Left lung (tissue), 10 donors: ENCODE results near the gene C10orf67. TPM values are rescaled to one million over a fixed set of nuclear protein-coding genes. Genes with fewer than 3 reads are reported as not detected.

Experiments
- ATAC-seq: fragments of 200-7000 bp; cut with Tn5 transposase; one replicate; pipeline ENCODE4 v1.9.1; 2020; ENCODE audit warnings: moderate library complexity
- DNase-seq, 4 donors: peaks; one replicate each; pipeline ENCODE4 v3.0.0-alpha.2; 2013 to 2020
- H3K27ac ChIP-seq, 2 donors: fragments of 200-600 bp; sonication (generic) in 1 of 2; one replicate each; pipeline versions ENCODE4 v1.5.0 to v1.8.0; 2020 to 2021
- H3K27me3 ChIP-seq, 2 donors: fragments of 200-600 bp; sonication (generic) in 1 of 2; one replicate each; pipeline versions ENCODE4 v1.5.0 to v1.8.0; 2020 to 2021
- H3K36me3 ChIP-seq, 2 donors: fragments of 200-600 bp; sonication (generic) in 1 of 2; one replicate each; pipeline versions ENCODE4 v1.5.0 to v1.8.0; 2020 to 2021
- H3K4me1 ChIP-seq, 2 donors: fragments of 200-600 bp; one replicate each; pipeline ENCODE4 v1.8.0; 2021
- H3K4me3 ChIP-seq, 2 donors: fragments of 200-600 bp; sonication (generic) in 1 of 2; one replicate each; pipeline versions ENCODE4 v1.5.0 to v1.8.0; 2020 to 2021; ENCODE audit warnings: mild to moderate bottlenecking in 1 of 2
- H3K9me3 ChIP-seq, 2 donors: fragments of 200-600 bp; sonication (generic) in 1 of 2; one replicate each; pipeline versions ENCODE4 v1.5.0 to v1.8.0; 2020 to 2021
- intact Hi-C, 2 donors: fragments of 100-400 bp; cut with DNase I; formaldehyde crosslinking; loops; one replicate each; pipeline versions ENCODE4 v1.11.2 to v1.14.2; 2022
- polyA plus RNA-seq, 6 donors: library from polyadenylated mRNA; unstranded; fragments of 120-200 nt; gene quantifications; one replicate each; pipeline ENCODE4 v1.2.1, GENCODE V29; 2013; ENCODE audit not compliant: insufficient read length in 6 of 6
- total RNA-seq, 2 donors: library from RNA; stranded (reverse); fragmentation: NEBNext Ultra II Directional; extraction: Animal tissue kit (Norgen Biotek cat#: 25700); gene quantifications; one replicate each; pipeline ENCODE4 v1.2.1, GENCODE V29; 2021
- TF ChIP-seq, protein P1 (sequence below), 2 donors: fragments of 200-600 bp; sonication (generic) in 1 of 2; IDR thresholded peaks; one replicate each; pipeline versions ENCODE4 v1.5.0 to v1.8.0; 2021; ENCODE audit warnings: antibody characterized with exemption in 2 of 2
- donor health status: DM: no; HTN: yes; CAD: no.
- donor health status: DM: no; HTN: no; CAD: no.

The C10orf67 gene
- total and polyA plus RNA-seq, 8 donors = 0.29 to 0.93 (median 0.53) TPM

DNA sequence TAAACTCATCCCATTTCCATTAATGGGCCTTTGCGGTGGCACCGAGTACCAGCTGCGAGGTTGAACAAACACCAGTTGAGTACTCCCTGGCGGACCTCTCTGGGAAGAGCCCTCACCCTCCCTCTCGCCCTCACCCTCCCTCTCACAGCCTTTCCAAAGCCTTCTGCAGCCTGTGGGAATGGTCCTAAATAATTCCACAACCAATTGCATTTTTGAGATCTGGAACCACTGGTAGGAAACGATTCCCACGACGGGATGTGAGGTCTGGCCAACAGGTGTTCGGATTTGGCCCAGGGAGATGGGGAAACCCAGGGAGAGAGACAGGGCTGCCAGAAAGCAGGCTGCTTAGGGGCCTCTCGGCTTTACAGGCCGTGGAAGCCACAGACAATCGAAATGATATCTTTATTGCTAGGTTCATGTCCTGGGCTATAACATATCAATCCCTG, 147.2 kb downstream of the C10orf67 start:
- no peak for DNase-seq
- Histone ChIP-seq H3K27ac (no peak overlapping the region), H3K27me3 (peaks cover 93 to 100% of the 10 kb centered on the region in 2 donors), H3K9me3 (no peaks in the 10 kb centered on the region), H3K36me3 (no peaks in the 10 kb centered on the region), H3K4me1 (peaks cover 0 to 6% of the 10 kb centered on the region in 2 donors), H3K4me3 (no peak overlapping the region)
- TF ChIP-seq, protein P1, sequence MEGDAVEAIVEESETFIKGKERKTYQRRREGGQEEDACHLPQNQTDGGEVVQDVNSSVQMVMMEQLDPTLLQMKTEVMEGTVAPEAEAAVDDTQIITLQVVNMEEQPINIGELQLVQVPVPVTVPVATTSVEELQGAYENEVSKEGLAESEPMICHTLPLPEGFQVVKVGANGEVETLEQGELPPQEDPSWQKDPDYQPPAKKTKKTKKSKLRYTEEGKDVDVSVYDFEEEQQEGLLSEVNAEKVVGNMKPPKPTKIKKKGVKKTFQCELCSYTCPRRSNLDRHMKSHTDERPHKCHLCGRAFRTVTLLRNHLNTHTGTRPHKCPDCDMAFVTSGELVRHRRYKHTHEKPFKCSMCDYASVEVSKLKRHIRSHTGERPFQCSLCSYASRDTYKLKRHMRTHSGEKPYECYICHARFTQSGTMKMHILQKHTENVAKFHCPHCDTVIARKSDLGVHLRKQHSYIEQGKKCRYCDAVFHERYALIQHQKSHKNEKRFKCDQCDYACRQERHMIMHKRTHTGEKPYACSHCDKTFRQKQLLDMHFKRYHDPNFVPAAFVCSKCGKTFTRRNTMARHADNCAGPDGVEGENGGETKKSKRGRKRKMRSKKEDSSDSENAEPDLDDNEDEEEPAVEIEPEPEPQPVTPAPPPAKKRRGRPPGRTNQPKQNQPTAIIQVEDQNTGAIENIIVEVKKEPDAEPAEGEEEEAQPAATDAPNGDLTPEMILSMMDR (IDR thresholded peaks at IDR 0.05) = no peak
- intact Hi-C loops = no loop called here
- no peak for ATAC-seq

DNA sequence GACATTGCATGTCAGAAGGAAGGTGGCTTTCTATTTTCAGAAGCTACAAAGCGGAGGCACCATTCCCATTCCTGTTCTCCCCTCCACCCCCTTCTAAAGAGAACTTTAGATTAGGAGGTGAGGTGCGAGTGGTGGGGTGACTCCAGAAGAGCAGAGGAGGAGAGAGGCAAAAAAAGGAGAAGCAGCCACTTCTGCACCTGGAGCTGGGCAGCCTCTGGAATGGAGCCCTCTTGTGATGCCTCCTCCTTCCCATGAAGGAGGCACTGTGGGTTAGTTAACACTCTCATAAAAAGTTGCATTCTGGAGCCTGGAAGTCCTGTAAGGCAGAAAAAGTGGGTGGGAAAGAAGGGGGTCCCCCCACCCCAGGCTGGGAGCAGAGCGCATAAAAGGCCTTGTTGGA, 147.7 kb downstream of the C10orf67 start:
- Histone ChIP-seq H3K9me3 (no peaks in the 10 kb centered on the region), H3K27ac (no peak overlapping the region), H3K4me1 (peaks cover 0 to 7% of the 10 kb centered on the region in 2 donors), H3K27me3 (peaks cover 93 to 100% of the 10 kb centered on the region in 2 donors), H3K4me3 (no peak overlapping the region), H3K36me3 (no peaks in the 10 kb centered on the region)
- ATAC-seq = no peak
- intact Hi-C loops = no loop called here
- no peak for DNase-seq
- TF ChIP-seq, protein P1 (IDR thresholded peaks at IDR 0.05) = no peak

DNA sequence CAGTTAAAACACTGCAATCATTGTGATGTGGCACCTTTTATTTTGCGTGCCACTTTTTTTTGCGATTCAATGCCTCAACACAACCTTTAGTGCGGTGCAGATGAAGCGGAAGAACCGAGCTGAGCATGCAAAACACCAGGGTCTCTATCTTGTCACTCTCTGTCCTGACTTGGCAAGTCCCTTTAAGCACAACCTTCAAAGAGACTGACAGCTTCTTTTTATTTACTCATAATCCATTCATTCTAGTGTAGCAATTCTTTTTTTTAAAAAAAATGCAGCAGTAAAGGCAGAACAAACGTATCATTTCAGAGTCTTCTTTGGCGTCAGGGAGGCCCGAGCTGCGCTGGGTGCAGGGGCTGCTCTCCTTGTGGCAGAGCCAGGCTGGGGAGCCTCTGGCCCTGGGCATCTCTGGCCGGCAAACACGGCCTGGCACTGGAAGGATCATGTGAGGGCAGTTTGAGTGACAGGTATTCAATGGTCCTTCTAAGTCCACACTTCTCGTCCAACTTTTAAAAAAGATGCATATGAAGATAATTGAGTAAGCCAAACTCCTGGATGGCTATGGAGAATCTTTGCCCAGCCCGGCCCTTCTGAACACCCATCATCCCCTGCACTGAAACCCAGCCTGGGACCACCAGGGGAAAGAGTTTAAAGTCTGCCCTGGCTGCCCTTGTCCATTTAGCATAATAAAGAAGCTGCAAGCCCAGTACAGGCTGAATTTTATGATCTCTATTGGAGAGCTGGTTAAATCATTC, 148.6 kb downstream of the C10orf67 start:
- intact Hi-C loops = no loop called here
- H3K4me3 ChIP-seq = no peak overlapping the region
- no peak overlapping the region for H3K27ac ChIP-seq
- H3K27me3 ChIP-seq = peaks cover 94 to 100% of the 10 kb centered on the region in 2 donors
- H3K4me1 ChIP-seq = peaks cover 0 to 10% of the 10 kb centered on the region in 2 donors
- TF ChIP-seq, protein P1 (IDR thresholded peaks at IDR 0.05) = no peak
- ATAC-seq (no peak), DNase-seq (no peak)
- no peaks in the 10 kb centered on the region for H3K36me3 ChIP-seq
- no peaks in the 10 kb centered on the region for H3K9me3 ChIP-seq

DNA sequence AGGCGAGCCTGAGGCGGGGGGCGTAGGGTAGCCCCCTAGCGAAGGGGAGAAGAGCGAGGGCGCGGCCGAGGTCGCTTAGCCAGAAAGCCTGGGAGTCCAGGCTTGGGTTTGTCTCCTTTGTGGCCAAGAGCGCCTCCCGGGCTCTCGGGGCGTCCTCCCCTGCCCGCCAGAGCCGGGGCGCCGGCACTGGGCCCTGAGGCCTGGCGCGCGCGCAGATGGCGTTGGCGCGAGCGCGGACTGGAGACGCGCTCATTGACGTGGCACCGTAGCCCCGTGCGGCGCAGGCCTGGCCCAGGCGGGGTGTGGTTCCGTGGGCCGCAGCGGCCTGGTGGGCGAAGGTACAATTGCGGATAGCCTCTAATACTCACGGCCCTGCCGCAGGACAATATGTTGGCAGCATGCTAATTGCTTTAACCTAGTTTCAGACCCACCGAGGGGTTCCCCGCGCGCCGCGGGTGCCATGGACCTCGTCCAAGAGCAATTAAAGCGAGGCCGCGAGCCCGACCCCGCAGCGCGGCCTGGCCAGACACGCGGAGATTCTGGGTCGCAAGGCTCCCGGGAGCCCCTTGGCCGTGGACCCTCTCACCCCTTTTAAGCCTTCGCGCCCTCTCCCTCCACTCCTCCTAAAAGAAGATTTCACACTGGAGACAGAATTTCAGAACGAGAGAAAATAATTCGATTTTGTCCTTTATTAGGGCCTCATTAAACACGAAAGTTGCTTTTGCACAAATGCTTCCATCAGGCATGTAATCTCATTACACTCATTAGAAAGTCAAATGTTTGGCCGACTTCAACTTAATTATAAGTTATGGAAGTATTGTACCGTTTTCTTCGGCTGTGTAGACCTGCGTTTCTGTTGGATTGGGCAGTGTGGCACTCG, 149.4 kb downstream of the C10orf67 start:
- intact Hi-C loops = no loop called here
- H3K4me1 ChIP-seq = peaks cover 0 to 10% of the 10 kb centered on the region in 2 donors
- ATAC-seq (no peak), DNase-seq (peak in 1 of 4 donors; percentile 74)
- H3K4me3 ChIP-seq = no peak overlapping the region
- H3K36me3 ChIP-seq = no peaks in the 10 kb centered on the region
- H3K9me3 ChIP-seq = no peaks in the 10 kb centered on the region
- H3K27ac ChIP-seq = no peak overlapping the region
- TF ChIP-seq, protein P1 (IDR thresholded peaks at IDR 0.05) = no peak
- H3K27me3 ChIP-seq = peaks cover 92 to 100% of the 10 kb centered on the region in 2 donors

DNA sequence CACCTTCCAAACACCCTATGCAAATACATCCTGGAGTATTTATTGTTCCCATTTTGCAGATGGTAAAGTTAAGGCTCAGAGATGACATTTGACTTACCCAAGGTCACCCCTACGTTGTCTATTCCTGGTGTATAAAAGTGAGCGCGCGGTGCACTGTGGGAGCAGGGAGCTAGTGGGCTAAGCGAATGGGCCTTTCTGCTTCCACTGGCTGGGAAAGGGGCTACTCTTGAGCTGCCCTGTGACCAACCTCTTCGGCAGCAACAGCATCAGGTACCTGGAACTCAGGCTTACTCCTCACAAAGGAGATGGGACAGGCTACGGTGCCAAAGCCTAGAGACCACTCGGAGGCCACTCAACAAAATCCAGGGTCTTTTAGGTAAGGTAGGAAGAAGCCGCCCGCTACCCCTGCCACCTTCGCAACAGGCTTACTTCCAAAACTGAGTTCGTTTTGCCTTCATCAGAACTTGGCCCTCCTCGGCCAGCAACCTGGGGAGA, 150.1 kb downstream of the C10orf67 start:
- DNase-seq = no peak
- intact Hi-C loops = no loop called here
- Histone ChIP-seq H3K4me1 (peaks cover 0 to 10% of the 10 kb centered on the region in 2 donors), H3K27ac (no peak overlapping the region), H3K9me3 (no peaks in the 10 kb centered on the region), H3K36me3 (no peaks in the 10 kb centered on the region), H3K27me3 (peaks cover 85 to 100% of the 10 kb centered on the region in 2 donors), H3K4me3 (no peak overlapping the region)
- ATAC-seq = no peak
- TF ChIP-seq, protein P1 (IDR thresholded peaks at IDR 0.05) = no peak
